CD4-positive, alpha-beta T cell treated with Interleukin-1 beta for 1 hour (primary cell): Measurements from ENCODE around the gene MRPL45.

Experiments used
- DNase-seq, 2 donors: peaks; one replicate each; pipeline ENCODE4 v3.0.0-alpha.2; 2020 to 2022

Gene MRPL45

GRCh38 chr17:38349097-38349730 lies 52.2 kb downstream of the MRPL45 start:
- DNase-seq, result peak; percentile 82 to 87

GRCh38 chr17:38350035-38350434 lies 53.1 kb downstream of the MRPL45 start:
- no peak for DNase-seq

GRCh38 chr17:38351412-38352222 lies 54.6 kb downstream of the MRPL45 start, which contains the start of gene SOCS7:
SOCS7 (plus strand) TSS chr17:38351844; CDS start chr17:38352053, 209 bp downstream.
- peak; percentile 90 to 94 for DNase-seq

- peak in 1 of 2 donors; percentile 1 for DNase-seq
Observed at GRCh38 chr17:38352245-38353085, 55.5 kb downstream of the MRPL45 start.

- DNase-seq, result no peak
Observed at GRCh38 chr17:38353086-38353604, 56.2 kb downstream of the MRPL45 start.

GRCh38 chr17:38353668-38354067 lies 56.7 kb downstream of the MRPL45 start:
- DNase-seq, result no peak

GRCh38 chr17:38354466-38354865 lies 57.5 kb downstream of the MRPL45 start:
- DNase-seq, result no peak

GRCh38 chr17:38355251-38355650 lies 58.3 kb downstream of the MRPL45 start:
- no peak for DNase-seq

- no peak for DNase-seq
Observed at GRCh38 chr17:38357486-38358123, 60.6 kb downstream of the MRPL45 start.

GRCh38 chr17:38358586-38359513 lies 61.9 kb downstream of the MRPL45 start:
- no peak for DNase-seq

GRCh38 chr17:38361694-38362465 lies 64.9 kb downstream of the MRPL45 start:
- DNase-seq, result no peak

- DNase-seq, result no peak
Observed at GRCh38 chr17:38363016-38363415, 66.0 kb downstream of the MRPL45 start.

GRCh38 chr17:38364741-38365140 lies 67.8 kb downstream of the MRPL45 start:
- DNase-seq, result no peak

- DNase-seq, result no peak
Observed at GRCh38 chr17:38369124-38369886, 72.3 kb downstream of the MRPL45 start.
